Breast epithelium (tissue), 4 donors: ENCODE results near the gene LST1. TPM values are rescaled to one million over a fixed set of nuclear protein-coding genes. Genes with fewer than 3 reads are reported as not detected.

Experiments
- DNase-seq, 2 donors: peaks; one replicate each; pipeline ENCODE4 v3.0.0-alpha.2; 2019; ENCODE audit warnings: low spot score in 2 of 2
- H3K27ac ChIP-seq, 2 donors: fragments of 200-600 bp; sonication (generic) in 1 of 2; one replicate each; pipeline ENCODE4 v1.5.1; 2016 to 2019; ENCODE audit warnings: mild to moderate bottlenecking in 1 of 2
- H3K27me3 ChIP-seq, 2 donors: fragments of 200-600 bp; sonication (generic) in 1 of 2; one replicate each; pipeline versions ENCODE4 v1.5.1 to v1.6.0; 2017 to 2019; ENCODE audit warnings: control low read depth in 1 of 2, mild to moderate bottlenecking in 1 of 2
- H3K36me3 ChIP-seq: fragments of 200-600 bp; one replicate; pipeline ENCODE4 v1.5.1; 2019
- H3K4me1 ChIP-seq, 2 donors: fragments of 200-600 bp; sonication (generic); one replicate each; pipeline ENCODE4 v1.5.1; 2016 to 2019; ENCODE audit warnings: control low read depth in 1 of 2
- H3K4me3 ChIP-seq, 3 donors: fragments of 200-600 bp; sonication (generic); 1 replicate in 2 of 3; 2 replicates in 1 of 3; pipeline ENCODE4 v1.5.1; 2016 to 2019; ENCODE audit warnings: mild to moderate bottlenecking in 3 of 3, moderate library complexity in 2 of 3
- H3K9me3 ChIP-seq, 2 donors: fragments of 200-600 bp; sonication (generic) in 1 of 2; one replicate each; pipeline ENCODE4 v1.5.1; 2016 to 2019; ENCODE audit warnings: control low read depth in 1 of 2
- POLR2A ChIP-seq: fragments of 450-650 bp; IDR thresholded peaks from one replicate; pipeline ENCODE4 v1.6.1; 2016; ENCODE audit warnings: antibody characterized with exemption, mild to moderate bottlenecking, moderate library complexity
- POLR2AphosphoS5 ChIP-seq, 3 donors: sonication (generic); formaldehyde crosslinking; IDR thresholded peaks; one replicate each; pipeline ENCODE4 v1.6.1; 2017; ENCODE audit warnings: antibody characterized with exemption in 3 of 3
- intact Hi-C: fragments of 100-400 bp; cut with DNase I; formaldehyde crosslinking; loops from one replicate; pipeline ENCODE4 v1.15.1; 2023; ENCODE audit warnings: low total_unique reads
- total RNA-seq, 3 donors: library from RNA; depleted of rRNA; stranded (reverse); fragments of >200 nt; gene quantifications; one replicate each; pipeline ENCODE4 v1.1.0, GENCODE V29; 2016
- TF ChIP-seq, protein P1 (sequence below), 3 donors: fragments of 450-650 bp; IDR thresholded peaks; one replicate each; pipeline ENCODE4 v1.5.1; 2016 to 2017; ENCODE audit warnings: antibody characterized with exemption in 3 of 3, mild to moderate bottlenecking in 3 of 3, moderate library complexity in 3 of 3

The LST1 gene
- total RNA-seq, 3 donors from 2014 or later, result 8.8 to 10.7 (median 9.8) TPM

- no peaks in the 10 kb centered on the region for H3K27me3 ChIP-seq
- TF ChIP-seq POLR2A (no peak), POLR2AphosphoS5 (IDR thresholded peaks at IDR 0.05) (no peak)
- TF ChIP-seq, protein P1, sequence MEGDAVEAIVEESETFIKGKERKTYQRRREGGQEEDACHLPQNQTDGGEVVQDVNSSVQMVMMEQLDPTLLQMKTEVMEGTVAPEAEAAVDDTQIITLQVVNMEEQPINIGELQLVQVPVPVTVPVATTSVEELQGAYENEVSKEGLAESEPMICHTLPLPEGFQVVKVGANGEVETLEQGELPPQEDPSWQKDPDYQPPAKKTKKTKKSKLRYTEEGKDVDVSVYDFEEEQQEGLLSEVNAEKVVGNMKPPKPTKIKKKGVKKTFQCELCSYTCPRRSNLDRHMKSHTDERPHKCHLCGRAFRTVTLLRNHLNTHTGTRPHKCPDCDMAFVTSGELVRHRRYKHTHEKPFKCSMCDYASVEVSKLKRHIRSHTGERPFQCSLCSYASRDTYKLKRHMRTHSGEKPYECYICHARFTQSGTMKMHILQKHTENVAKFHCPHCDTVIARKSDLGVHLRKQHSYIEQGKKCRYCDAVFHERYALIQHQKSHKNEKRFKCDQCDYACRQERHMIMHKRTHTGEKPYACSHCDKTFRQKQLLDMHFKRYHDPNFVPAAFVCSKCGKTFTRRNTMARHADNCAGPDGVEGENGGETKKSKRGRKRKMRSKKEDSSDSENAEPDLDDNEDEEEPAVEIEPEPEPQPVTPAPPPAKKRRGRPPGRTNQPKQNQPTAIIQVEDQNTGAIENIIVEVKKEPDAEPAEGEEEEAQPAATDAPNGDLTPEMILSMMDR (IDR thresholded peaks at IDR 0.05), result no peak
- intact Hi-C loops, result no loop called here
- no peak for DNase-seq
- peak overlapping the region; percentile 99 for H3K27ac ChIP-seq
- H3K4me3 ChIP-seq, result peak overlapping the region; percentile 79 to 93 (median 89)
- H3K4me1 ChIP-seq, result peaks cover 8 to 10% of the 10 kb centered on the region in 2 donors
- no peaks in the 10 kb centered on the region for H3K9me3 ChIP-seq
- peaks cover 12% of the 10 kb centered on the region for H3K36me3 ChIP-seq
Measured at GRCh38 chr6:31621320-31621939, 35.4 kb downstream of the LST1 start.

- no peaks in the 10 kb centered on the region for H3K9me3 ChIP-seq
- intact Hi-C loops, result no loop called here
- no peak for DNase-seq
- peak overlapping the region; percentile 79 to 93 (median 89) for H3K4me3 ChIP-seq
- peak overlapping the region; percentile 99 for H3K27ac ChIP-seq
- H3K36me3 ChIP-seq, result peaks cover 16% of the 10 kb centered on the region
- H3K4me1 ChIP-seq, result peaks cover 8 to 10% of the 10 kb centered on the region in 2 donors
- no peaks in the 10 kb centered on the region for H3K27me3 ChIP-seq
- TF ChIP-seq, protein P1 (IDR thresholded peaks at IDR 0.05), result no peak
- TF ChIP-seq POLR2A, result no peak
- TF ChIP-seq POLR2AphosphoS5 (IDR thresholded peaks at IDR 0.05), result no peak
Measured at GRCh38 chr6:31621991-31622390, 35.9 kb downstream of the LST1 start.

DNA sequence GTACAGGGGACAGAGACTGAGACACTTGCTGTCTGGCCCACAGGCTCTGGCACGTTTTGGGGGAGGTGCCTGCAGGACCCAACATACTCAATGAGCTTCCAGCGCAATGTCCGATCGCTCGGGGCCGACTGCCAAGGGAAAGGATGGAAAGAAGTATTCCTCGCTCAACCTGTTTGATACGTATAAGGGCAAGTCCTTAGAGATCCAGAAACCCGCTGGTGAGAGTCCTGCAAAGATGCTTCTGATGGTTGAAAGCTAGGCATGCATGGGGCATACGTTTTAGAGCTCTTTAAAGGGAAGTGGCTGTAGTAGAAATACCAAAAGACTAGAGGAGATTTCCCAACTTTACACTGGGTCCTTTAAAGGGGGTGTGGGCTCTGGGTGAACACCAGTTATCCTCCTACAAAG lies 36.6 kb downstream of the LST1 start:
- Histone ChIP-seq H3K27me3 (no peaks in the 10 kb centered on the region), H3K27ac (peak overlapping the region; percentile 99), H3K4me3 (peak overlapping the region in 2 of 3 donors; percentile 79 to 93), H3K4me1 (peaks cover 8 to 10% of the 10 kb centered on the region in 2 donors), H3K9me3 (no peaks in the 10 kb centered on the region), H3K36me3 (peaks cover 22% of the 10 kb centered on the region)
- peak; percentile 74 to 76 for DNase-seq
- peak in 1 of 3 donors; percentile 23 for TF ChIP-seq POLR2AphosphoS5 (IDR thresholded peaks at IDR 0.05)
- TF ChIP-seq, protein P1 (IDR thresholded peaks at IDR 0.05), result no peak
- intact Hi-C loops, result no loop called here

DNA sequence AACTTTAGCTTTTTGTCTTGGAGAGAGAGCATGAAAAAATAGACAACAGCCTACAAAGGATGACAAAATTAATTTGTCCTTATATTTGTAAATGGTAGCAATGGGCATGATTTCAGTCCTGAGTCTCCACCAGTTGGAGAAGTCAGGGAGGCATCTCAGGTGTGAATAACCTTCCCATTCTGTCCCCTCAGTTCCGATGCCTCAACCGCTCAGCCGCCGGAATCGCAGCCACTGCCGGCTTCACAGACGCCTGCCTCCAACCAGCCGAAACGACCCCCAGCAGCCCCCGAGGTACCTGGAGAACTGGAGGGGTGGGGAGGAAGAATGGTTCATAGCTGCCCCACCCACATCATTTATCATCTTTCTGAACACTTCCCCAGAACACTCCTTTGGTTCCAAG lies 38.0 kb downstream of the LST1 start:
- Histone ChIP-seq H3K4me1 (peaks cover 8 to 10% of the 10 kb centered on the region in 2 donors), H3K4me3 (no peak overlapping the region), H3K27me3 (no peaks in the 10 kb centered on the region), H3K27ac (no peak overlapping the region), H3K9me3 (no peaks in the 10 kb centered on the region), H3K36me3 (peaks cover 30% of the 10 kb centered on the region)
- DNase-seq, result no peak
- intact Hi-C loops, result no loop called here
- TF ChIP-seq, protein P1 (IDR thresholded peaks at IDR 0.05), result no peak
- TF ChIP-seq POLR2A (no peak), POLR2AphosphoS5 (IDR thresholded peaks at IDR 0.05) (no peak)

- H3K4me1 ChIP-seq, result peaks cover 6% of the 10 kb centered on the region in 2 donors
- TF ChIP-seq POLR2AphosphoS5 (IDR thresholded peaks at IDR 0.05) (no peak), POLR2A (no peak)
- TF ChIP-seq, protein P1 (IDR thresholded peaks at IDR 0.05), result no peak
- no peaks in the 10 kb centered on the region for H3K27me3 ChIP-seq
- H3K27ac ChIP-seq, result no peak overlapping the region
- no peak overlapping the region for H3K4me3 ChIP-seq
- intact Hi-C loops, result no loop called here
- no peak for DNase-seq
- H3K9me3 ChIP-seq, result no peaks in the 10 kb centered on the region
- H3K36me3 ChIP-seq, result peaks cover 38% of the 10 kb centered on the region
Measured at GRCh38 chr6:31626952-31627351, 40.9 kb downstream of the LST1 start.
